Endothelial cell of umbilical vein (primary cell): ENCODE results near the gene ZNF365. TPM values are rescaled to one million over a fixed set of nuclear protein-coding genes. Genes with fewer than 3 reads are reported as not detected.

Experiments used
- BruUV-seq: library from RNA; stranded (reverse); fragments of 400-500 nt; replicated peaks from 2 replicates; lab custom pipeline; 2021; lab: Mats Ljungman, UMichigan
- CTCF ChIA-PET: fragments of 300-600, 350-600 bp; sonication (Branson Sonifier 250); formaldehyde crosslinking; loops from one replicate; lab custom pipeline; 2021; ENCODE audit warnings: antibody characterized with exemption, inconsistent platforms; lab: Charles Lee
- POLR2A ChIA-PET: fragments of 300-600, 350-600 bp; sonication (Branson Sonifier 250); formaldehyde crosslinking; loops from one replicate; lab custom pipeline; 2021; ENCODE audit warnings: antibody characterized with exemption, inconsistent platforms; lab: Charles Lee
- DNase-seq: peaks from one replicate; pipeline ENCODE4 v3.0.0-alpha.2; 2011; ENCODE audit warnings: low read depth, low spot score
- FAIRE-seq: peaks from 2 replicates; lab custom pipeline; 2011; peaks lifted over from hg19 to GRCh38; lab: Jason Lieb, UNC
- H2AFZ ChIP-seq: 2 replicates; pipeline ENCODE4 v1.6.0; 2012; ENCODE audit warnings: low read depth, low read length, control low read depth, inconsistent platforms
- H3K27ac ChIP-seq: 2 replicates; pipeline ENCODE4 v1.5.1; 2011; ENCODE audit warnings: low read depth, mild to moderate bottlenecking, control low read depth, low read length, moderate library complexity; ENCODE audit not compliant: insufficient read depth
- H3K27me3 ChIP-seq, 2 experiments: 2 replicates each; pipeline versions ENCODE4 v1.6.0 to v1.6.1; 2011; ENCODE audit warnings: low read length in 2 of 2, mixed read lengths in 1 of 2; ENCODE audit not compliant: control insufficient read depth in 2 of 2, insufficient read depth in 2 of 2
- H3K36me3 ChIP-seq, 2 experiments: 2 replicates in 1 of 2; 3 replicates in 1 of 2; pipeline ENCODE4 v1.5.1; 2011; ENCODE audit warnings: low read length in 2 of 2, mild to moderate bottlenecking in 1 of 2, moderate library complexity in 1 of 2; ENCODE audit not compliant: control insufficient read depth in 2 of 2, insufficient read depth in 2 of 2; ENCODE audit errors: extremely low read depth in 1 of 2
- H3K4me1 ChIP-seq: 3 replicates; pipeline ENCODE4 v1.5.1; 2011; ENCODE audit warnings: mild to moderate bottlenecking, low read length; ENCODE audit not compliant: control insufficient read depth, insufficient read depth; ENCODE audit errors: extremely low read depth
- H3K4me2 ChIP-seq: 2 replicates; pipeline ENCODE4 v1.6.1; 2011; ENCODE audit warnings: low read length, control low read depth, mixed read lengths; ENCODE audit not compliant: insufficient read depth
- H3K4me3 ChIP-seq, 3 experiments: fragments of 200-600 bp in 1 of 3; sonication (generic), shearing (Covaris generic) in 1 of 3; replicated peaks in 1 of 3; 2 replicates each; pipeline ENCODE4 v1.5.1; 2011 to 2016; ENCODE audit warnings: control low read depth in 3 of 3, low read length in 3 of 3, mild to moderate bottlenecking in 2 of 3, inconsistent platforms in 1 of 3, low read depth in 1 of 3, moderate library complexity in 1 of 3; ENCODE audit not compliant: insufficient read depth in 1 of 3
- H3K79me2 ChIP-seq: 2 replicates; pipeline ENCODE4 v1.6.0; 2012; ENCODE audit warnings: low read length, inconsistent platforms; ENCODE audit not compliant: control insufficient read depth, insufficient read depth
- H3K9ac ChIP-seq: replicated peaks from 2 replicates; pipeline ENCODE3; 2011; ENCODE audit warnings: low read length, control low read depth; ENCODE audit not compliant: insufficient read depth; ENCODE audit errors: extremely low read depth
- H3K9me1 ChIP-seq: replicated peaks from 3 replicates; pipeline ENCODE4 v1.6.0; 2011; ENCODE audit warnings: mild to moderate bottlenecking, low read length; ENCODE audit not compliant: control insufficient read depth, insufficient read depth; ENCODE audit errors: extremely low read depth
- H3K9me3 ChIP-seq: replicated peaks from 2 replicates; pipeline ENCODE4 v1.5.1; 2012; ENCODE audit warnings: low read length, inconsistent platforms; ENCODE audit not compliant: control insufficient read depth, insufficient read depth
- H4K20me1 ChIP-seq: replicated peaks from 2 replicates; pipeline ENCODE3; 2011; ENCODE audit warnings: mild to moderate bottlenecking, low read length; ENCODE audit not compliant: control insufficient read depth, insufficient read depth; ENCODE audit errors: extremely low read depth
- CTCF ChIP-seq, 2 donors: IDR thresholded peaks; 1 replicate in 1 of 2; 2 replicates in 1 of 2; pipeline ENCODE4 v1.5.1; 2011; ENCODE audit warnings: low read length in 2 of 2, mild to moderate bottlenecking in 2 of 2, moderate library complexity in 2 of 2, control low read depth in 1 of 2, inconsistent platforms in 1 of 2, low read depth in 1 of 2; ENCODE audit not compliant: insufficient read depth in 1 of 2; ENCODE audit errors: extremely low read depth in 1 of 2
- EZH2 ChIP-seq: IDR thresholded peaks from 2 replicates; pipeline ENCODE4 v1.6.1; 2012; ENCODE audit warnings: borderline replicate concordance, low read depth, mild to moderate bottlenecking, moderate library complexity, low read length, inconsistent platforms; ENCODE audit not compliant: severe bottlenecking
- FOS ChIP-seq: IDR thresholded peaks from 2 replicates; pipeline ENCODE4 v1.6.1; 2011; ENCODE audit warnings: mild to moderate bottlenecking, low read length, moderate library complexity, borderline replicate concordance; ENCODE audit not compliant: insufficient read depth
- GATA2 ChIP-seq: IDR thresholded peaks from 2 replicates; pipeline ENCODE4 v1.7.0; 2011; ENCODE audit warnings: low read depth, mild to moderate bottlenecking, moderate library complexity, mixed read lengths, low read length; ENCODE audit not compliant: insufficient read length, insufficient read depth
- JUN ChIP-seq: IDR thresholded peaks from 2 replicates; pipeline ENCODE4 v1.6.1; 2011; ENCODE audit warnings: borderline replicate concordance, low read depth; ENCODE audit not compliant: insufficient read length, insufficient read depth
- MYC ChIP-seq: IDR thresholded peaks from one replicate; pipeline ENCODE4 v1.6.1; 2011; ENCODE audit warnings: mild to moderate bottlenecking, low read depth, low read length
- POLR2A ChIP-seq: IDR thresholded peaks from 2 replicates; pipeline ENCODE4 v1.6.1; 2012; ENCODE audit warnings: low read depth, mild to moderate bottlenecking, control low read depth, low read length
- POLR2AphosphoS5 ChIP-seq: IDR thresholded peaks from 2 replicates; pipeline ENCODE4 v1.6.1; 2012; ENCODE audit warnings: low read depth, mild to moderate bottlenecking, control low read depth, low read length, moderate library complexity; ENCODE audit not compliant: insufficient read depth
- dilution Hi-C: fragments of 300-500 bp; cut with MboI; formaldehyde crosslinking; loops from one replicate; pipeline ENCODE4 v1.15.0; 2019; ENCODE audit warnings: low sequenced_read_pairs; ENCODE audit not compliant: extremely low pct_ligation_motif_present
- intact Hi-C: fragments of 100-400 bp; cut with micrococcal nuclease; formaldehyde crosslinking; loops from one replicate; pipeline ENCODE4 v1.10.0; 2022
- polyA plus RNA-seq, 4 experiments: library from polyadenylated mRNA; depleted of rRNA in 3 of 4; stranded (reverse) in 3 of 4; unstranded in 1 of 4; fragments of >200 nt; gene quantifications; 2 replicates each; pipeline versions ENCODE4 v1.2.1 to v1.2.3, GENCODE V29; 2011 to 2012; ENCODE audit warnings: missing spikeins in 1 of 4
- total RNA-seq: library from RNA; stranded (reverse); gene quantifications from 2 replicates; pipeline ENCODE4 v1.2.3, GENCODE V29; 2021
- TF ChIP-seq, protein P1 (sequence below): IDR thresholded peaks from 2 replicates; pipeline ENCODE4 v1.6.1; 2011; ENCODE audit not compliant: insufficient read depth, insufficient read length

Gene ZNF365
- total and polyA plus RNA-seq, 2 donors (not counting 3 experiments of a cell fraction or from before 2014, with no cell fraction given): 1.3 to 2.9 TPM

DNA sequence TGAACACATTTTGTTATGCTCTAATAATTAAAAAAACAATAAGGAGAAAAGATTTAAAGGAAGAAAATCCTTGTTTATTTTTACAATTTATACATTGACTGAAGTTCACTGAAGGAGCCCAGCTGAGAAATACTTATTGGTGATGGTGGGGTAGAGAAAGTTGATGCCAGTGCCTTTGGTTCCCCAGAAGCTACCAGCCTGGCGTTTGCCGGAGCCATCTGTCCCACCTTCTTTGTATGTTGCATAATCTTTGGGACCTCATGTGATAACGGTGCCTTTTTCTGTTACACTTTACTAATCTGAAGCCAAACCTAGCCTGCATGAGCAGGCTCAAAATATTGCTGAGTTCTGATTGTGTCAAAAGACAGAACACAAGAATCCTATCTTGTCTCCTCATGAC is 22.7 kb downstream of the ZNF365 start:
- Histone ChIP-seq H3K4me2 (no peak overlapping the region), H3K79me2 (no peaks in the 10 kb centered on the region), H3K4me3 (no peak overlapping the region), H4K20me1 (no peaks in the 10 kb centered on the region), H3K9me3 (no peaks in the 10 kb centered on the region), H3K36me3 (no peaks in the 10 kb centered on the region), H3K27ac (no peak overlapping the region), H3K9me1 (no peaks in the 10 kb centered on the region), H3K27me3 (no peaks in the 10 kb centered on the region), H3K9ac (no peak overlapping the region), H3K4me1 (no peaks in the 10 kb centered on the region), H2AFZ (no peak overlapping the region)
- no peak for DNase-seq
- intact Hi-C loops (no loop called here), dilution Hi-C loops (no loop called here)
- TF ChIP-seq JUN: no peak
- TF ChIP-seq CTCF (IDR thresholded peaks at IDR 0.05; ENCODE audit: extremely low read depth in 1 of 2, insufficient read depth in 1 of 2, low read depth in 1 of 2, low read length in 2 of 2): no peak
- TF ChIP-seq MYC: no peak
- TF ChIP-seq POLR2A: no peak
- TF ChIP-seq EZH2: no peak
- no peak for TF ChIP-seq GATA2
- no peak for TF ChIP-seq POLR2AphosphoS5
- no peak for TF ChIP-seq FOS
- TF ChIP-seq, protein P1, sequence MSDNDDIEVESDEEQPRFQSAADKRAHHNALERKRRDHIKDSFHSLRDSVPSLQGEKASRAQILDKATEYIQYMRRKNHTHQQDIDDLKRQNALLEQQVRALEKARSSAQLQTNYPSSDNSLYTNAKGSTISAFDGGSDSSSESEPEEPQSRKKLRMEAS: no peak
- CTCF ChIA-PET: interaction anchor here (0.7 kb wide), 1 partner anchor 17 kb away, joined by 3 read pairs; no protein-coding TSS in a partner anchor
- FAIRE-seq: no peak
- no TSS peak for BruUV-seq
- POLR2A ChIA-PET: no interaction called here
